HL-60/S4 treated with phorbol 12-myristate 13-acetate at 8.2 ng/mL for 4 days and 3 days (cell line): ENCODE results near the gene EPAS1.

Experiments used
- in situ Hi-C: fragments of 300-500 bp; cut with MboI; formaldehyde crosslinking; loops from 2 replicates; pipeline ENCODE4 v1.15.0; 2022; ENCODE audit warnings: low sequenced_read_pairs

The EPAS1 gene

DNA sequence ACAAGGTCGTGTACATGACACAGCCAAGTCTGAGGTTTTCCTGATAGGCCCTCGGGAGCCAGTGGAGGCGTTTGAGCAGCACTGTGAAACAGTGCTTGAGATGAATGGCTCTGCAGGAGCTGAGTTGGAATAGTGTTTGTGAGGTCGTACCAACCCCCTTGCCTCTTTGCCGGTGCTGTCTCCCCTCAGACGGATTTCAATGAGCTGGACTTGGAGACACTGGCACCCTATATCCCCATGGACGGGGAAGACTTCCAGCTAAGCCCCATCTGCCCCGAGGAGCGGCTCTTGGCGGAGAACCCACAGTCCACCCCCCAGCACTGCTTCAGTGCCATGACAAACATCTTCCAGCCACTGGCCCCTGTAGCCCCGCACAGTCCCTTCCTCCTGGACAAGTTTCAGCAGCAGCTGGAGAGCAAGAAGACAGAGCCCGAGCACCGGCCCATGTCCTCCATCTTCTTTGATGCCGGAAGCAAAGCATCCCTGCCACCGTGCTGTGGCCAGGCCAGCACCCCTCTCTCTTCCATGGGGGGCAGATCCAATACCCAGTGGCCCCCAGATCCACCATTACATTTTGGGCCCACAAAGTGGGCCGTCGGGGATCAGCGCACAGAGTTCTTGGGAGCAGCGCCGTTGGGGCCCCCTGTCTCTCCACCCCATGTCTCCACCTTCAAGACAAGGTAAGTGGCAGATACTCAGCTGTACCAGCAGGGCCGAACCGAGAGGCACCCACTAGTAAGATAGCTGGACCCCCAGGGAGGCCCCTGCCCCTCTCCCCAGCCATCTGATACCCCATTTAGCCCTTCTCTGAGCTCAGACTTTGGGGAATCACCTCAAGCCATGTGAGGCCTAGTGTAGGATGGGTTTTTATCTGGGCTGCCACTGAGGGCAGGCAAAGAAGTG lies 83.1 kb downstream of the EPAS1 start:
- in situ Hi-C loops: no loop called here

DNA sequence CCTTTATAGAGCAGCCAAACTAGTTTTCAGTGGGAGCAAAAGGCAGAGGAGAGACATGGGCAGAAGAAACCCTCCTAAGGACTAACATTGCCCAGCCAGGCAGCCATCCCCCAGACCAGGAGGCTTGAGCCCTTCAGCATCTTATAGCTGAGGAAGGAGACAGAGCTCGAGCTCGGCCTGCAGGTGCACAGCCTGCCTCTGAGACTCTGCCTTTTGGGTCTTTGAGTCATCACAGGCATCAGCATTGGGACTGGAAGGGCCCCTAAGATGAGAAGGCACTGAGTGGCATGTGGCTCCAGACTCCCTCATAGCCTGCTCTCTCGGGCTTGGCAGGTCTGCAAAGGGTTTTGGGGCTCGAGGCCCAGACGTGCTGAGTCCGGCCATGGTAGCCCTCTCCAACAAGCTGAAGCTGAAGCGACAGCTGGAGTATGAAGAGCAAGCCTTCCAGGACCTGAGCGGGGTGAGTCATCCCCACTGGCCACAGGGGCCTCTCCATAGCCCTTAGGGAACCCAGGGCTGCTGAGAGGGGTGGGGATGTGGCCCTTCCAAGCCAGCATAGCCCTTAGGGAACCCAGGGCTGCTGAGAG lies 84.1 kb downstream of the EPAS1 start:
- in situ Hi-C loops: no loop called here

DNA sequence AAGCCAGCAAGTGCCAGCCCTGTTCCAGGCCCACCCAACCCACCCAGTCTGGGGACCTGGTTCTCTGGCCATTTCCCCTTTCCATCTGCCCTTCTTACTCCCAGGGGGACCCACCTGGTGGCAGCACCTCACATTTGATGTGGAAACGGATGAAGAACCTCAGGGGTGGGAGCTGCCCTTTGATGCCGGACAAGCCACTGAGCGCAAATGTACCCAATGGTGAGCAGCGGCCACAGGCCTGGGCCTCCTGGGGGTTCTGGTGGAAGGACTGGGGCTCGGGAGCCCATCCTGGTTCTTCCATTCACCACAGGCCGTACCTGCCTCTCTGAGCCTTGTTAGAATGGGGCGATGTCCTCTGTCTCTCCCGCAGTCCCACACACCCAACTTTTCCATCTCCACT lies 84.7 kb downstream of the EPAS1 start:
- in situ Hi-C loops: no loop called here

DNA sequence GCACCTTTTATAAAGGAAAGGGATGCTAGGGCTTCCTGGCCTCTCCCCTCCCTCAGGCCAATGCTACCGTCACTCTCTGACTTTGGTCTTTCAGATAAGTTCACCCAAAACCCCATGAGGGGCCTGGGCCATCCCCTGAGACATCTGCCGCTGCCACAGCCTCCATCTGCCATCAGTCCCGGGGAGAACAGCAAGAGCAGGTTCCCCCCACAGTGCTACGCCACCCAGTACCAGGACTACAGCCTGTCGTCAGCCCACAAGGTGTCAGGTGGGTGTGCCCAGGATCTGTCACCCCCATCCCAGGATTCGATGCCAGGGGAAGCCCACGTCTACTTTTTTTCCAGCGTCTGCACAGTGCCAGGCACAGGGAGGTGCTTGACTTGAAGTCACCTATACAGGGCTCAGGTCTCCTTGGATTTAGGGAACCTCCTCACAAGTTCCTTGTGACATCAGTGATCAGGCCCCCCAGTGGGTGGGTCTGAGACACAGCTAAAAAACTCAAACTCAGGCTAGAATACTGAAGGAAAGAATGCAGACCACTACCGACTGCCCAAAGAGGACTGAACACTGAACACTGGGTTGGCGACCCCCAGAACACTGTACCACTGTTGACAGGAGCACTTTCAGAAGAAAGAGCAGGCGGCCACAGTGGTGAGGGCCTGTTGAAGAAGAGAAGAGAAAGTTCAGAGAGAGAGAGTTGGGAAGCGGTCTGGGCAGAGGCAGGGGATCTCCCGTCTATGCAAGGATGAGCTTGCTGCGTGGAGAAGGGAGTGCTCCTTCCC lies 85.3 kb downstream of the EPAS1 start:
- in situ Hi-C loops: no loop called here

DNA sequence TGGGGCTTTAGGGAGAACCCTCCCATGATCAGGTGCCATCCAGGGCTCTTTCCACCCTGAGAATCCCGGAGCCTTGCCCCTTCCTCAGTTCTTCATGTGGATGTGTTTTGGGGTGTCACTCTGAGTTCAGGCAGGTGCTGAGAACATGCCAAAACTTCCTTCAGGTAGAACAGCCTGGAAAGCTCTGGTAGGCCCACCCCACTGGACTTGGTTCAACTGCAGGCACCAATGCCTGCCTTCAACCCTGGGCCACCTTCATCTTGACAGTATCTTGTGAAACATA lies 85.8 kb downstream of the EPAS1 start:
- in situ Hi-C loops: no loop called here

DNA sequence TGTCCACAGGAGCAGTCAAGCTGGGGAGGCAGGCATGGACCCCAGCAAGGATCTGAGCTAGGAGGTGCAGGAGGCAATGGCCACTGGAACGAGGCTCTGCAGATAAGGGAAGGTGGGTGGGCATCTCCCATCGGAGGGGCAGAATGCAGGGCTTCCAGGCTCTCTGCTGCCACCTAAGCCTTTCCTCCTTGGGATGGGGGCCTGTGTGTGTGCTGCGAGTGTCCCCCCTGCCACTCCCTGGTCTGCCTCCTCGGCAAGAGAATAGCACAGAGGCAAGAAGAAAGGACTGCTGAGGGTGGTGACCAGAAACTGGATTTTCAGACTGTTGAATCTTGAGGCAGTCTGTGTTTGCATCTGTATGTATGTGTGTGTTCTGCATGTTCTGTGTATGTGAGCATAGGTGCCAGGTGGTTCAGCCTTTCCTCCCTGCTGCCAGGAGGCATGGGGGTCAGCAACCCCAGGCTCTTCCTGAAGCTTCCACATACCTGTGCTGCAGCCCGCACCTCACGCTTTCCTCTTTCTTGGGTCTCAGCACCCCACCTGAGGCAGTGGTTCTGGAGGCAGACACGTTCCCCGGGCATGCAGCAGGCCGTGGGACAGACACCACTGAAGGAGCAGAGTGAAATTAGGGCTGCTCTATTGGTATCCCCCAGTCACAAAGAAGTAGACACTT lies 86.7 kb downstream of the EPAS1 start:
- in situ Hi-C loops: no loop called here

DNA sequence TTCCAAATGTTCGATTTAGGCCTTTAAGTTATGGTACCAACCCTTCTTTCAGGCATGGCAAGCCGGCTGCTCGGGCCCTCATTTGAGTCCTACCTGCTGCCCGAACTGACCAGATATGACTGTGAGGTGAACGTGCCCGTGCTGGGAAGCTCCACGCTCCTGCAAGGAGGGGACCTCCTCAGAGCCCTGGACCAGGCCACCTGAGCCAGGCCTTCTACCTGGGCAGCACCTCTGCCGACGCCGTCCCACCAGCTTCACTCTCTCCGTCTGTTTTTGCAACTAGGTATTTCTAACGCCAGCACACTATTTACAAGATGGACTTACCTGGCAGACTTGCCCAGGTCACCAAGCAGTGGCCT lies 87.2 kb downstream of the EPAS1 start:
- in situ Hi-C loops: no loop called here

DNA sequence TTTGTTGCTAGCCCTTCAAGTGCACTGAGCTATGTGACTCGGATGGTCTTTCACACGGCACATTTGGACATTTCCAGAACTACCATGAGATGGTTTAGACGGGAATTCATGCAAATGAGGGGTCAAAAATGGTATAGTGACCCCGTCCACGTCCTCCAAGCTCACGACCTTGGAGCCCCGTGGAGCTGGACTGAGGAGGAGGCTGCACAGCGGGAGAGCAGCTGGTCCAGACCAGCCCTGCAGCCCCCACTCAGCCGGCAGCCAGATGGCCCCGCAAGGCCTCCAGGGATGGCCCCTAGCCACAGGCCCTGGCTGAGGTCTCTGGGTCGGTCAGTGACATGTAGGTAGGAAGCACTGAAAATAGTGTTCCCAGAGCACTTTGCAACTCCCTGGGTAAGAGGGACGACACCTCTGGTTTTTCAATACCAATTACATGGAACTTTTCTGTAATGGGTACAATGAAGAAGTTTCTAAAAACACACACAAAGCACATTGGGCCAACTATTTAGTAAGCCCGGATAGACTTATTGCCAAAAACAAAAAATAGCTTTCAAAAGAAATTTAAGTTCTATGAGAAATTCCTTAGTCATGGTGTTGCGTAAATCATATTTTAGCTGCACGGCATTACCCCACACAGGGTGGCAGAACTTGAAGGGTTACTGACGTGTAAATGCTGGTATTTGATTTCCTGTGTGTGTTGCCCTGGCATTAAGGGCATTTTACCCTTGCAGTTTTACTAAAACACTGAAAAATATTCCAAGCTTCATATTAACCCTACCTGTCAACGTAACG lies 88.8 kb downstream of the EPAS1 start:
- in situ Hi-C loops: no loop called here

DNA sequence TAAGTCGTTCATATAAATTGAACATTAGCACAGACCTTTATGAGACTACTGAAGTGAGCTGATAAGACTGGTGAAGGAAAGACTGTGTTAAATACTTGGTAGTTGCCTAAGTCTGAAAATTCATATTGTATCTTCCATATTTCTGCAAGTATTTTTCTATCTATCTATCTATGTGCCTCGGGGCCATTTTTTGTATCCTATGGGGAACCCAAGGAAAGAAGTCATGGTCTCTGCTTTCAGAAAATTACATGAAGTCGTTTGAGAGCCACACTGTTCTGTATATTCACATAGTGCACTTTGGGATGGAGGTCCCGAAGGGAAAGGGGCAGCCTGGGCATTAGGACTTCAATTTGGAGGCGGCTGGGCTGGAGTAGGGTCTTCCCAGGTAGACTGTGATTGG lies 89.6 kb downstream of the EPAS1 start:
- in situ Hi-C loops: no loop called here

DNA sequence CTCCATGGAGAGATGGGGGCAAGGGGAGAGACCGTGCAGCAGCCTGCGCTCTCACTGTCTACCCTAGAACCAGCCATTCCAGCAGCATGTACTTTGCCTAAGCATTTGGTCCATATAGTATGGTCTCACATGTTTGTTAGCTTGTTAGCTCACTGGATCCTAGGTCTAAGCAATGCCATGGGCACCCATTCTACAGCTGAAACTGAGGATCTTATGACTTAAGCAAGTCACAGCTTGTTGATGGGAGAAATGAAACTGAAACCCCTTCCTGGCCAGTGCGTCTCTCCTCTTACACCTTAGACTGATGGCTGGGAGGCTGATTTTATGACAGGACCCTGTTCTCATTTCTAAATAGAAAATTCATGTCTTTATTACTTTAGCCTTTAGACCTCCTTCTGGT lies 90.1 kb downstream of the EPAS1 start:
- in situ Hi-C loops: no loop called here

DNA sequence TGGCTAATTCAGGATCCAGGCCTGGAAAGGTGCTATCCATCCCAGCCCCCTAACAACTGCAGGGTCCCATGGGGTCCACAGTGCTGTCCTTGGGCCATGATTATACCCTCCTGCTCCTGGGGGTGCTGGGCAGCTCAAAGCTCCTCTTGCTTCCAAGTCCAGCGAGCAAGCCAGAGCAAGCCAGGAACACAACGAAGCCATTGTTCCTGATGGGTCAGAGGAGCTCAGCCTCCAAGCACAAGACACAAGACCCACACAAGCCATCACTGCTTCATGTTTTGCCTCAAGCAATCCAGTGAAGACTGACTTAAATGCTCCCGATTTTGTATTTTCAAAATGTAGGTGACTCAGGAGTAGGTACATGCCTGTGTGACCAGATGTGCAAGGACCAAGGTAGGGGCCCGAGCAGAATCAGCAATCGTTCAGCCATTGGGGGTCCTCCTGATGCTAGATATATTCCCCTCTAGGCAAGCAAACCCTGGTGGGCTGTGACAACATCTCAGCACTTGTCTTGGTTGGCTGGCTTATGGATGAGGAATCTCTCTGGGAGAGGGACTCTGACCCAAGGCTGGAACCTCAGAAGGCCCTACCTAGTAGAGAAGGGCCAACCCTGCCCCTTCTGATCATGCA lies 90.8 kb downstream of the EPAS1 start:
- in situ Hi-C loops: no loop called here

DNA sequence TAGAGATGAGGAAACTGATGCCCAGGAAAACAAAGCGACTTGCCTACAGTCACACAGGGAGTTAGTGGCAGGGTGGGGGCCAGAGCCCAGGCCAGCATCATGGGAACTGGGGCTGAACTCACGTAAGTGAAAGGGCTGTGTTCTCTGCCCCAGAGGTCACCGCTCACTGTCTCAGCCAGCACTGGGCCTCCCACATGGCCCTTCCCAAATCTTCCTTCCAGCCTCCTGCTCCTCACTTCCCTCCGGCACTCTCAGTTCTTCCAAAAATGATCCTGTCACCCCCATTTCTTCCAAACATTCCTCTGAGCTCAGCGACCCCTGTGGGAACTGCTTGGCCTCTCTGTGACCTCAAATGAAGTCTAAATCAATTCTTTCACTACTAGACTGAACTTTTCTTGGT lies 91.7 kb downstream of the EPAS1 start:
- in situ Hi-C loops: no loop called here

DNA sequence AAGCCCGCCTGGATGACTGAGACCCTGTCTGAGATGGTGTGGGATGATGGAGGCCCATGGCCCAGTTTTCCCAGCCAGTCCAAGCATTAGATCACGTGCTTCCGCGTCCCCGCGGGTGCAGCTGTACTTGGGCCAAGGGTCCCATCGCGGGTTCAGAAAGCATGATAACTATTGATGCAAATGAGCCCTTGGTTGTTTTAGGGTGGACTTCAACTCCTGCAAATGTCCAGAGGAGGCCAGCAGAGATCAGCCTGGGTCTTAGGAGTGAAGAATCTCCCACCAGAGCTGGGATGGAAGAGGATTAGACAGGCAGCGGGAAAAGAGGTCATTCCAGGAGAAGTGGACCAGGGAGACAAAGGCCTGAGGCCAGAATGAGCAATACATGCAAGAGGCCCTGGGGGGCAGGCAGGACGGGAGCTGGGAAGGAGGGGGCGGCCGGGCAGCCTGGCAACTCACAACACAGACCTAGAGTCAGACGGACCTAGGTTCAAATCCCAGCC lies 92.3 kb downstream of the EPAS1 start:
- in situ Hi-C loops: no loop called here

DNA sequence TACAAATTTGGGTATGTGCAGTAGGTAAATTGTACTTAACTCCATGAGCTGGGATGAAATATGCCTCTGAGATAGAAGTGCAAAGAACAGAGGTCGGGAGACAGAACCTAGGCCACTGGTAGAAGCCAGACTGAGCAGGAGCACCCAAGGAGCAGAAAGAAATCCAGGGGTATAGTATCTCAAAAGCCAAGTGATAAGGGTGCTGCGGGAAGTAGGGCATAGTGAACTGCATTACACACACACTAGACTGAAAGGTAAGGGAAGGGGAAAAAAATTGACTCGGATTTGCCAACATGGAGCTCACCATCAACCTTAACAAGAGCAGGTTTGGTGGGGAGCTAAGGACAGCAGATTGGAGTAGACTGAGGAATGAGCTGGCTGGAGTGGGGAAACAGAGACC lies 92.8 kb downstream of the EPAS1 start:
- in situ Hi-C loops: no loop called here

DNA sequence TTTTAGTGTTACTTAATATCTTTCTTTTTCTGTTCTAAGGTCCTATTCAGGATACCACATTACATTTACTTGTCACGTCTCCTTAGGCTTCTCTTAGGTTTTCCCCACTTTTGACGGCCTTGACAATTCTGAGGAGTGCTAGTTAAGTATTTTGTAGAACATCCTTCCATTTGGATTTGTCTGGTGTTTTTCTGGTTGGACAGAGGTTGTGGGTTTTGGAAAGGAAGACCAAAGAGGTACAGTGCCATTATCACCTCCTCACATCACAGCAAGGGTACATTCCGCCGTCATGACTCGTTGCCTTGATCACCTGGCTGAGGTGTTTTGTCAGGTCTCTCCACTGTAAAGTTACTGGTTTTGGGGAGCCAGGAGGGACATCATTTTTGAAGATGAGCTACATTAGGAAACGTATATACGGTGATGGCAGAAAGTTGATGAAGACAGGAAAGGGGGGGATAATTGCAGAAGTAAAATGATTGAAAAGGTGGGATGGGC lies 93.7 kb downstream of the EPAS1 start:
- in situ Hi-C loops: no loop called here

DNA sequence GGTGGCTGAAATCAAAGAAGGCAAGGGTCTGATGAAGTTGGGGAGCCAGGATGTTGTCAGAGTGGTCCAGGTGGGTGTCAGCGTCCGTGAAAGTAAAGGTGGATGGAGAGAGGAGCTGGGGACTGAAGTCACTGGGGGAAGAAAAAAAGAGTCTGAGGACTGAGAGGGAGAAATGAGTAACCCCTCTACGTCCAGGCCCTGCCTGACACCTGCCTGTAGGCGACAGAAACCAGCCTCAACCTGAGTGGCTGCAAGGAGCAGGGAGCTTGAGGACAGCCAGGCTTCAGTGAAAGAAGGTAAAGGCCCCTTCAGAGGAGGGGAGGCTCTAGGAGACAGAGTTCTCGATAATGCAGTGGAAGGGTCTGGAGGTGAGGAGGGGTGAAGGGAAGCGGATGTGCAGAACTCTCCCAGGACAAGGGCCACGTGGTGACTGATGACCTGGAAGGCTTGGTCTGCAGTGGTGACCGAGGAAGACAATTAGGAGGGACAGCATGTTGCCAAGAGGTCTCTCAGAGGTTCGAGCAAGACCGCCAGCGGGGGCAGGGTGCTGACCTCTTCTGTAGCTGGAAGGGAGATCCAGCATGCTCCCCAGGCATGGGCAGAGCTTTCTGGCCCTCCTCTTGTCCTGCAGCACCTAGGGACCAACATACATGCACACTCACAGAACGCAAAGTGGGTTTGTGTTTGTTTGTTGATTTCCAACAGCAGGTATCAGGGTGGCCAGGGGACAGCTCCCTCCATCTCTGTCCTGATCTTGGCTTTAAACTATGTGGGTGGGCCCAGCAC lies 95.5 kb downstream of the EPAS1 start:
- in situ Hi-C loops: no loop called here

DNA sequence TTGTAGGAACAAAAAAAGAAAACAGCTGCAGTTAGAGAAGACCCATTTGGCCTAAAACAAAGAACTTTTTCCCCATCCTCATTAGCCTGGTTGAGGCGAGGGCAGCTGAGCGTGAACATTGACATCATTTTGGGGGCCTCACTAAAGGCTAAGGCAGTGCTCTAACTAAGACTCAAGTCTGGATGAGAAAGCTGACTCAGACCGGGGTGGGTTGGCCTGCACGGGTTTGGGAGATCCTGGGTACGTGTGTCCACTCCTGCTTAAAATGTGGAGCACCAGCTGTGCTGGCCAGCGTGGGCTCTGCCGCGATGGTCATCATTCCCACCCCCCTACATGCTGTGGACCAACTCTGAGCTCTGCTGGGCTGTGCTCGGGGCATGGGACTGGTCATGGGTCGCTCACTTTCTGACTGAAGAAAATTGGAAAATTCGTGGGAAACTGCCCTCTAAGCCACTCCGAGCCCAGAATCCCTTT lies 96.2 kb downstream of the EPAS1 start:
- in situ Hi-C loops: no loop called here

DNA sequence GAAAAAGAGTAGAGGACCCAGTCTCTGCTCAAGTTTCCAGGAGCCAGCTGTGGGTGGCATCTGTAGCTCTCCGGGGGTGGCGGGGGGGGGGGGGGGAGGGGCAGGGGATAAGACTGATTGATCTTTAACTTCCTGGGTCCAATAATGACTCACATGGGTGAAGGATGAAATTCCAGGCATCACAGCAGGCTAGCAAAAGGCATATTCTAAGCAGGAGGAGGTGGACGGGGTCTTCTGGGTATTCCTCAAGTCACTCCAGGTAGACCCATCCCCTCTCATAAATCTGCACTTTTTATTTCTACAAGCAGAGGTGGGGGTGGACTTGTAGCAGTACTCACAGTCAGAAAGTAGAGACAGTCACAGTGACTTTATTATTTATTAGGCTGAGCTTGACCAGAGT lies 96.7 kb downstream of the EPAS1 start:
- in situ Hi-C loops: no loop called here
